ENCODE results near the gene ROBO3.

Gene ROBO3

GRCh38 chr11:124865181-124865901 lies at the start of gene ROBO3:
Gene ROBO3 (plus strand): TSS chr11:124865432. CDS start chr11:124865578, 146 bp downstream.
- no peak for DNase-seq

- no peak for DNase-seq
Observed at GRCh38 chr11:124817036-124817435, 48.2 kb upstream of the ROBO3 start.

DNA sequence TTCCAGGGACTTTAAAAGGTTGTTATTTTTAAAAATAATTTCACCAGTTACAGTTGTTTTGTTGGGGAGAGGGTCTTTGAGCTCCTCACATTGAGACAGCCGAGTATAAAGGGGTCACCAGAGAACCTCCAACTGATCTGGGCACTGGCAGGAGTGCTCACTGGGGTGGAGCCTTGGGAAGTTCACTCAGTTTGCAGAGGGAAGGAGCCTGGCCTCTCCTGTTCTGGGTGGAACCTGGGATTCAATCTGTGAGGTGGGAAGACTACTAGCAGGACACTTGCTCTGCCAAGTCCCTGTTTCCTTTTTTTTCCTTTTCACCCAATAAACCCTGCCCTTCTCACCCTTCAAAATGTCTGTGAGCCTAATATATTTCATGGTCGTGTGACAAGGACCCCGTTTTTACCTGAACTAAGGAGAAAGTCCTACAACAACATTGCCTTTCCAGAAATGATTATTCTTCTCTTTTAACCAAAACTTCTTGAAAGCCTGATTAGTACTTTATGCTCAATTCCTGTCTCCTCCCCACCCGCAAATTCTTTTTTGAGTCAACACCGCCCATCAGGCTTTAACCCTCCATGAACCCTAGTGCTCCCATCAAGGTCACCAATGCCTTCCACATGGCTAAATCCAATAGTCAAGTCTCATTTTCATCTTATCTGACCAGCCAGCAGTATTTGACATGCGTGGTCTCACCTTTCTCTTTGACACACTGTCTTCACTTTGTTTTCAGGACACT lies 43.1 kb upstream of the ROBO3 start:
- no peak for DNase-seq

- DNase-seq: no peak
Observed at GRCh38 chr11:124823512-124824376, 41.5 kb upstream of the ROBO3 start.

DNA sequence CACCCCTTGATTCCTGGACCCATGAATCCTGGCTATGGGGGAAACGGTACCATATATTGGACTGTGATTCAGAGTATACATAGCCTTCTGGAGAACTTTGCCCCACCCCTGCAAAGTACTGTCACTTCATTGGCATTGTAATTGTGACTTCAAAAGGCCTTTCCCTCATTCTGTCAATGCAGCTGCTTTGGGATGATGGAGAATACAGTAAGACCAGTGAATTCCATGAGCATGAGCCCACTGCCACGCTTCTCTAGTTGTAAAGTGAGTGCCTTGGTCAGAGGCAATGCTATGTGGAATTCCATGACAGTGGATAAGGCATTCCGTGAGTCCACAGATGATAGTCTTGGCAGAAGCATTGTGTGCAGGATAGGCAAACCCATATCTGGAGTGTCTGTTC lies 39.4 kb upstream of the ROBO3 start:
- DNase-seq: no peak

DNA sequence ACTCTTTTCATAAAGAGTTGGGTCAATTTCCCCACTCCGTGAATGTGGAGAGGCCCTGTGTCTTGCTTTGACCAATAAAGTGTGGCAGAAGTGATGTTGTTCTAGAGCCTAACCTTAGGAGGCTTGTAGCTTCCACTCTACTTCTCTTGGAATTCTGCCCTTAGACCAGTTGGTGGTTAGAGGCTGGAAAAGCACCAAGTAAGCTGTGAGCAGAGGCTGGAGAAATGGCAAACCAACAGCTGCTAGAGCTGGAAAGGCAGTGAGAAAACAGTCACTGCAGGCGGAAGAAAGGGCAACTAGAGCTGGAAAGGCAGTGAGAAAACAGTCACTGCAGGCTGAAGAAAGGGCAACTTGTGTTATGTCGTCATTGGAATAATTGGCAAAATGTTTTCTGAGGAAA lies 35.2 kb upstream of the ROBO3 start:
- DNase-seq: no peak

- DNase-seq: no peak
Observed at GRCh38 chr11:124830749-124831148, 34.5 kb upstream of the ROBO3 start.

GRCh38 chr11:124831897-124832296 lies 33.3 kb upstream of the ROBO3 start:
- no peak for DNase-seq

DNA sequence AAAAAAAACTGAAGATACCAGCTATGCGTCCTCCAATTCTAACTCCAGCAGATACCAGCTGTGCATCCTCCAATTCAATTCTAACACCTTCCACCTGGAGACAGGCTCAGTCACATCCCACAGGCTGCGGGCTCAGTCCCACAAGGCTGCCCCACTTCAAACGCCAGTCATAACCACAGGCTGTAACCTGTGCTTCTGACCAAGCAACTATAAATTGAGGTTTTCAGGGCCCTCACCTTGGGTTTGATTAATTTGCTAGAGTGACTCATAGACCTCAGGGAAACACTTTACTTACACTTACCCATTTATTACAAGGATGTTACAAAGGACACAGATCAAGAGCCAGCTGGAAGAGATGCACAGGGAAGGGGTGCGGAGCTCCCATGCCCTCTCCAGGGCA lies 32.7 kb upstream of the ROBO3 start:
- DNase-seq: no peak

DNA sequence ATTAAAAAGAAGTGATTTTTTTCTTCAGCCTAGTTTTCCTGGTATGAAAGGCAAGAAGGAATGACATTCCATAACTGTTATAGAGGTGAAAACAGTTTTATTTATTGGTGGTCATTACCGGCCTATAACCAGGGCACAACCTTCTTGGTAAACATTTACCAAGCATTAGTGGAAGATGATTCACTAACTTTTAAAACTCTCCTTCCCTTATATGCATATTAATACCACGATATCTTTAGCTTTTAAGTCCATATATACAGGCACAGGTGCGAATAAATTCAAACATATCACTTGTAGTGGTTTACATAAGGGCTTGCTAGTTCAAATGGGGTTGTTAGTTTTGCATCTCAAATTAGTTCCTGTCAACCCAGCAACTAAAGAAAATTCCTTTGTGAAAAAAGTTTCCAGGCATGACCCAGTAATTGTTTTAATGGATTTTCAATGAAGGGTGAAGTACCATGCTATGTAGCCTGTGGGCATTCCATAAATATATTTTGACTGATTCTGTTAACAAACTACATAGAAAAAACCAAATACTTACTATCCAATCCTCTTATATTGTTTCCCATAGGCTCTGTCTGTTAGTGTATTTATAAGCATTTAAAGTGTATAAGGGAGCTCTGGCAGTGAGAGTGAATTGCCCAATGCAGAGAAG lies 30.6 kb upstream of the ROBO3 start:
- no peak for DNase-seq

DNA sequence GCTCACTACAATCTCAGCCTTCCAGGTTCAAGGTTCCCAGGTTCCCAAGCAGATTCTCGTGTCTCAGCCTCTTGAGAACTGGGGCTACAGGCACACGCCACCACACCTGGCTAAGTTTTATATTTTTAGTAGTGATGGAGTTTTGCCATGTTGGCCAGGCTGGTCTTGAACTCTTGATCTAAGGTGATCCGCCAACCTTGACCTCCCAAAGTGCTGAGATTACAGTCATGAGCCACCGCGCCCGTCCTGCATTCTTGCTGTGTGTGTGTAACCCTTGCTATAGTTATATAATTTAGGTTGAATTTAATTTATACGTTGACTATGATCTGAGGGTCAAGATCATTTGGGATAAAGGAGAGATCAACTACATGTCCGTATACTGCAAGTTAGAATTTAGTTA lies 29.3 kb upstream of the ROBO3 start:
- DNase-seq: no peak

DNA sequence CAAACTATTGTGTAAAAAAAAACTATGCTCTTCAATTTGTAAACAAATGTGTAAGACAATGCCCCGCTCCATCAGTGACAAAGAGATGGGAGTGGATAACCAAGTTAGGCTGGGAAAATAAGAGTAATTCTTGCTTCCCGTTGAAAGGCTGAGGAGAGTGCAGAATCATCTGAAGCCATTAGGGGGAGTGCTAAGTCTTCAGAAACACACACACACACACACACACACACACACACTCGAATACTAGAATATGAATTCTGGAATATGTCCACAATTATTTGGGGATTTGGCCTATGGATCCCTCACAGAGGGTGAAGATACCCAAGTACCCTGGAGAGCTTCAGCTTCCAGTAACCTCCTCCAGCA lies 27.8 kb upstream of the ROBO3 start:
- no peak for DNase-seq

DNA sequence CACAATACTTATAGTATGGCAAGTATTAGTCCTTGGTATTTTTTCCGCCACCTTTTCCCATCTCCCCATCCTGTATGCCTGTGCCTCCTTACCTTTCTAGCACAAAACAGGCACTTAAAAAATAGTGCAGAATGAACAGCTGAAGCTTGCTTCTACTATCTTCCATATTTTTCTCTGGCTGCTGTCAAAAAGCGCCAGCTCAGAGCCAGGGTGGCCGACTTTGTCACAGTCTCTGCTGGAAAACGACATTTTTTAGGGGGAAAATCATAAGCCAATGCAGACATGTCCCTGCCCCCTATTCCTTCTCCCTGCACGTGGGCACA lies 26.5 kb upstream of the ROBO3 start:
- no peak for DNase-seq

- no peak for DNase-seq
Observed at GRCh38 chr11:124839128-124839971, 25.9 kb upstream of the ROBO3 start.

DNA sequence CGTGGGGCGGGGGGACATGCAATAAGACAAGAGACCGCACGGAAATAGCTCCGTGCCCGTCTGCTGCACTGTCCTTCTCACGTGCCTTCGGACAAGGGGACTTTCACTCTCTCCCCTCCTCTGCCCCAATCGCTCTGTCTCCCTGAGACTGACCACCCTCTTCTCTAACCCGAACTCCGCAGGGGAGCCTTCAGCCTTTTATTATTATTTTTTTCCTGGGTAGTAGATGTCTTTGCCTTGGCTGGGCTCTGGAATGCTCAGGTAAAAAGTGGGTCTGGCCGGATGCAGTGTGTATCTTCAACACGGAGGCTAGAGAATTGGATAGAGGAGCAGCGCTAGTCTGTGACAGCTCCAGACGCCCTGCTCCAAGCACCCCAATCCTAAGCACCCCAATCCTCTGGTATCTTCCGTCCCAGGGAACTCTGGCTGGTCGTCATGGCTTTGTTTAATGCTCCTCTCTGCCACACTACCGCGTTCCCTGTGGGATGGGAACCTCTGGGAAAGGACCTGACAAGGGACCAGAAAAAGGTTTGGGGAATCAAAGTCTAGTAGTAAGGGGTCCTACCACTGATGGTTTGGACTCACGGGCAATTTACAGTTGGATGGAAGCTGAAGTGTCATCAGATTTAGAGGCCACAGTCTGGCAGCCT lies 25.1 kb upstream of the ROBO3 start:
- no peak for DNase-seq

DNA sequence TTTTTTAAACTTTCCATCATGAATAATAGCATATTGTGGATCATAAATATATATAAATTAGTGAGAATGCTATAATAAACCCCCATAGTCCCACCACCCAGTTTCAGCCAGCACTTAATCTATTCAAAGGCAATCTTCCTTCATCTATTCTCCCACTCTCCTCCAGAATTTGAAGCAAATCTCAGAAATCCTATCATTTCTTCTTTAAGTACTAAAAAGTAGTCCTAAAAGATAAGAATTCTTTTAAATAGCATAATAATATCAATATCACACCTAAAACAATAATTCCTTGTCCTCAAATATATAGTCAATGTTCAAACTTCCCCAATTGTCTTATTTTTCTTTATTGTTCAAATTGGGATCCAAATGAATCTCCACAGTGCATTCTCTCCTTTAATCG lies 24.6 kb upstream of the ROBO3 start:
- DNase-seq: no peak

GRCh38 chr11:124841201-124841600 lies 24.0 kb upstream of the ROBO3 start:
- no peak for DNase-seq

DNA sequence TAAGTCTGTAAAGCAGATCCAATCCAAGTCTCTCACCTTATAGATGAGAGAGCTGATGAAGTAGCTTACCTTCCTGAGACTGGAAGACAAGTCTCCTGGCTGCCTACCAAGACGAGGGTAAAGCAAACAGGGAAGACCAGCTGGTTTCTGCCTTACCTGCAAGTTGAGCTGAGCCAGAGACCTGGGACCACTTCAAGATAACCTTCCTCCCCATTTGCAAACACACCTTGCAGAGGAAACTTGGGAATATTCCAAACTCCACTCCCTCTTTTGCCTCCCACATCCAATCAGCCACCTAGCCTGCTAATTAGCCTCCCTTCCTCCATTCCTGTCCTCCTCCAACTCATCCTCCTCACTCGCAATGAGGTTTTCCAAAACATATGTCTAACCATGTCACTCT lies 23.4 kb upstream of the ROBO3 start:
- DNase-seq: no peak

DNA sequence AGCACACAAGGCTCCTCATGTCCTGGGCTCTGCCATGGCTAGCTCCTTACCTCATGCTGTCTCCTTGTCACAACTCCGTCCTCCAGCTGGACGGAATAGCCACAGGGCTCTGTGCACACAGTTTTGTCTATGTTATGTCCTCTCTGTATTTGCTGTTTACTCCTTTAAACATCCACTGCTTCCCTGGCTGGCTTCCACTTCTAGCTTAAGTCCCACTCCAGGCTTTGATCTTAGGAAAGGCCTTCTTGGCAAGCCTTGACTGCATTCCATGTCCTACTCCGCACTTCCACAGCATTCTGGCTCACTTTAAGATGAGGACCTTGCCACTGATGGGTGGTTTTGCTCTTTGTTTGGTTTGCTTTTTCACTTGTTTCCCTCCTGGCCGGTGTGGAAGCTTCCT lies 22.9 kb upstream of the ROBO3 start:
- no peak for DNase-seq

DNA sequence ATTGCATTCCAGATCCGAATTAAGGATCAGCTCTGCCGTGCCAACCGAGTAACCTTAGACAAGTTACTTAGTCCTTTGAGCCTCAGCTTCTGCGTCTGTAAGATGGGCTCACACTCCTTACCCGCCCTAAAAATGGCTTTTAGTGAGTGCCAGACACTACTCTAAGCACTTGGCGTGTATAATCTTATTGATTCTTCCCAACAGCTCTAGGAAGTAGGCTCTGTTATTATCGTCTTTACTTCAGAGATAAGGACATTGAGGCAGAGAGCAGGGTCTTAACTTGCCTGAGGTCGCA lies 21.7 kb upstream of the ROBO3 start:
- no peak for DNase-seq

DNA sequence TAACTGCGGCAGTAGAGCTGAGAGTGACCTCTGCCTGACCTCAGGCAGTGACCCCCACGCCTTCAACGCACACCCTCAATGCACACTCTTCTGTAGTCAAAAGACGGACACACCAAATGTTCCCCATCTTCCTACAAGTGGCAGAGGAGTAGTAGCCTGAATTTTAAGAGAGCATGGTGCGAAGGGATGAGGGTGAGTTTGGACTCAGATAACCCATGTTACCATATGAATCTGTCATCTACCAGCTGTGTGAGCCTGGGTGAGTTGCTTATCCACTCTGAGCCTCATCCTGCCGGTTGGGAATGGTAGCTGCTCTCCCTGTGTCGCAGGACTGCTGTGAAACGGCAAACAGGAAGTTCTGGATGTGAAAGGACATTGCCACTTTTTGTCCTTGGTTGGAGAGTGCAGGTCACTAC lies 20.6 kb upstream of the ROBO3 start:
- no peak for DNase-seq

GRCh38 chr11:124846070-124846673 lies 19.1 kb upstream of the ROBO3 start:
- DNase-seq: no peak
